EL (cell line): ENCODE data around the gene PDE3A.

ENCODE experiments used
- DNase-seq: peaks from one replicate; pipeline ENCODE4 v3.0.0-alpha.2; 2016

Gene PDE3A

GRCh38 chr12:20375560-20375959, 7.2 kb downstream of the PDE3A start:
- no peak for DNase-seq

GRCh38 chr12:20376984-20377383, 8.6 kb downstream of the PDE3A start:
- peak; percentile 33 for DNase-seq

- DNase-seq: no peak
Observed at GRCh38 chr12:20377750-20378149, 9.4 kb downstream of the PDE3A start.

DNA sequence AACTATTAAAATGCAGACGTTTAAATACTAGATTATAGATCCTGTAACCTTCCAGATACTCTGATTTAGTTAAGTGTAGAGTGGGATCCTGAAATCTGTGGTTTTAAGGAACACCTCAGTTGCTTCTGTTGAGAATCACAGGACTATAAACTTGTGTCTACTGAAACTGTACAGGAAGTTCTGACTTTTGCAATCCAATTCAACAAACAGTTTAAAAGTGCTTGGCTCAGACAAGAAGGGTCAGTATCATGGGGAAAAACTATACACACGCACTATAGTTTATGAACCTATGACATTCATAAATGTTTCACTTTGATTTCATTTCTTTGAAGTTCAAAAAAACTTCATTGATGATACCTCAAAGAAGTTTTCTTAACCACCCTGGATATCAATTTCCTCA, 13.8 kb downstream of the PDE3A start:
- DNase-seq: no peak

DNA sequence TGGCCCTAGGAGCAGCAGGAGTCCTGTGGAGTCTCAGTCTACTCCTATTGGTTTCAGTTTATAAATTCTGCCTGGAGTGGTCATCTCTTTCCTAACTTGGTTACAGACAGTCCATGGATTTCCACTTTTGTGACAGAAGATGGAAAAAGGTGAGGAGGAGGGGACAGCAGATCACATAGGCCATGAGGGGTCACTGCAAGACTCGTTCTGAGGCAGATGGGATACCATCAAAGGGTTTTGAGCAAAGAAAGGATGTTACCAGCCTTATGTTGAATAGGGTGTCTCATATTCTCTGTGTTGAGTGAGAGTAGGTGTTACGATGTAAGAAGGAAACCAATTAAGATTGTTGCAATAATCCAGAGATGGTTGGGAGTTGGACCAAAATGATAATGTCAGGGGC, 15.3 kb downstream of the PDE3A start:
- no peak for DNase-seq

GRCh38 chr12:20384836-20385235, 16.5 kb downstream of the PDE3A start:
- peak; percentile 36 for DNase-seq

DNA sequence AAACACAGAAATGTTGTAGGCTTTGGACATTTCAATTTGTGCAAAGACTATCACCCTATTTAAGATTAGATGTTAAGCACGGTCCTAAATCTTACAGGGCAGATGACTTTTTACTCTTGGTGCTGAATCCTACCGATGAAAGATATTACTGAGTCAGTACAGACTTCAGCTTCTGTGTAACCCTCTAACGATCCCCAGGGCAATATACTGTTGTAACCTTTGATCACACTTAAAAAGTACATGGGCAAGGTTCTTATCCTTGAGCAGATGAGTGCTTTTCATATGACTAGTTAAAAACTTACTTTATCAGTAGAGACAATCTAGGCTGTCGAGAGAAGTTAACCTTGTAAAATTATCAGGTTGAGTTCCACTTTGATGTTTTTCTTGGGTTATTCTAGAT, 22.5 kb downstream of the PDE3A start:
- no peak for DNase-seq

- no peak for DNase-seq
Observed at GRCh38 chr12:20392339-20392738, 24.0 kb downstream of the PDE3A start.

- DNase-seq: no peak
Observed at GRCh38 chr12:20393707-20394106, 25.4 kb downstream of the PDE3A start.

DNA sequence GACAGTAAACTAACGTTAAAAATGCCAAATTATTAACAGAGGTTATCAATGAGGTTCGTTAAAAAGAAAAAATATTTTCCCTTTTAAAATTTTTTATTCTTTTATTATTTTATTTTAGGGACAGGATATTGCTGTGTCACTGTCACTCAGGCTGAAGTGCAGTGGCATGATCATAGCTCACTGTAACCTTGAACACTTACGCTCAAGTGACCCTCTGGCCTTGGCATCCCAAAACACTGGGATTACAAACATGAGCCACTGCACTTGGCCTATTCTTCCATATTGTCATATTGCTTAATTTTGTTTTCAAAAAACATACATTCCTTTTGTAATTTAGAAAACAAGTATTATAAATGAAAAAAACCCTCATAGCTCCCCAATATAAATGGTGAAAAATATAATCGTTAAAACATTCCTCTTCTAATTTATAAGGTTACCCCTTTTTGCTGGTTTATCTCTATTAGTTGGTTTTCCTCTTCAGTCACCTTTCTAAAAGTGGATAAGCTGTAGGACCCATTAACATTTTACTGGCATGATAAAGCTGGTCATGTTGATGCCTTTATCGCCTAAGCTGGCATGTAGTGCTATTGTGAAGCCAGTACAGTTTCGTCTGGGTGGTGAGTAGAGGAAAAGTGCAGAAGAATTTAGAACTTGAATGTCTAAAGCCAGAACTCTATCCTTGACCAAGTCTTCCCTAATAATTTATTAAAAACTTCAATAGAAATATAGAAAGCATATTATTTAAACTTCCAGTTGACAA, 27.6 kb downstream of the PDE3A start:
- no peak for DNase-seq

- DNase-seq: no peak
Observed at GRCh38 chr12:20398686-20399085, 30.3 kb downstream of the PDE3A start.

DNA sequence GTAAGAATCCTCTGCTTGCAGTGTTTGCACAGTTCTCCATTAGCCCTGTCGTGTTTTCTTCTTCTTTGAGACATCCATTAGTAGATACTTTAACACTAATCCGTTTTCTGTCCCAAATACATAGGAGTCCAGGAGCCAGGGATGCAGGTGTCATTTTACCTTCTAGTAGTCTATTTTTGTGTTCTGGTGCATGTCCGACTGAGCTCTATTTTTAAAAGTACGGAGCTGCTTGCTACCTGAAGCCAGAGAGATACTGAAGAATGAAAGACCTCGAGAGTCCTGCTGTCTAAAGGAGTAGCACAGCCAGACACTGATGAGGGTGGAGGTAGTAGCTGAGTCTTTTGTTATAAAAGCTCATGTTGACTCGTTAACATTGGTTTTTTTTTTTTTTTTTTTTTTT, 31.7 kb downstream of the PDE3A start:
- DNase-seq: no peak

DNA sequence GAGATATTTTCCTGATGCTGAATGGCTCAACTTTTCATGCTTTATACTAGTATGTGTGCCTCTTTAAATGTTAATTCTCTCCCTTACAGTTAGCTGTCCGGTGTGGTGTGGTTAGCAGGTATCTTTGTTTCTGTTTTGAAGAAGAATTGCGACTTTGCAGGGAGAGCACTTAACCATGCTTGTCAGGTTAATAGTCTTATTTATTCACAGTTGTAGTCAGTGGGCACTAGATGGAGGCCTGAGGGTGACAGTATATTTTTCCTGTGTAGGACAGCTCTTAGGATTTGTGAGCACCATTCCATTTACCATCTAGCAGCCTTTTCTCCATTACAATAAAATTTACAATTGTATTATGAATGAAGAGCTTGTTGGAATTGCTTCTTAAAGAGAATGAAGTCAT, 34.9 kb downstream of the PDE3A start:
- no peak for DNase-seq

GRCh38 chr12:20404576-20405346, 36.4 kb downstream of the PDE3A start:
- DNase-seq: peak; percentile 56

DNA sequence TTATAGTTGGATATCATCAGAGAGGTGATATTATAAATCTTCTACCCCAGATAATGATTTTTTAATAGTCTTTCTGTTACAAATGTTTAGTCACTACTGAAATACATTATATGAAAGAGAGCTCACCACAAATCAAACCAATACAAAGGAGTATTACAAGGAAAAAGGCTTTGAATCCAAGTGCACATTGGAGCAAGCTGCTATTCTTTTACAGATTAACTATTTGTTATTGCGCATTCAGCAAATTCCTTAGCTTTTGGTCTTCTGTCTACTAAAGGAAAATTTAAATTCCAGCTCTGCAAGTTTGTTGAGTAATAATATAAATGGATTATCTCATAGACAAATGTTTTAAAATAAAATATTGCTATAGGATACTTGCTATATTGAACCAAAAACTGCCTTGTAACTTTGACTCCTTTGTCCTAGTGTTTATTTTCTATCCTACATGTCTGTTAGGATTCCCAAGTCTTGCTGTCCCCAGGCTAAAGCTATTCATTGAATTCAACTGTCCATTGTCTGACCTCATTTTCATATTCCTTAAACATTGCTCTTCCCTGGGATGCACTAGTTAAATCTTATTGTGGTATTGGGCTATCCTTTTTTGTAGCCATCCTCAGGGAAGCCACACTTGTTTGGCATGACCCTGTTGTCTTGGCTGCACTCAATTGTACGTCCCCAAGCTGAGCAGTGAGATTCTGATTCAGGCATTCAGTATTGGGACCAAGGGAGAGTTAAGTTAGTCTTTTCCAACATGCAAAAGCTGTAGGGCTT, 41.5 kb downstream of the PDE3A start:
- no peak for DNase-seq

DNA sequence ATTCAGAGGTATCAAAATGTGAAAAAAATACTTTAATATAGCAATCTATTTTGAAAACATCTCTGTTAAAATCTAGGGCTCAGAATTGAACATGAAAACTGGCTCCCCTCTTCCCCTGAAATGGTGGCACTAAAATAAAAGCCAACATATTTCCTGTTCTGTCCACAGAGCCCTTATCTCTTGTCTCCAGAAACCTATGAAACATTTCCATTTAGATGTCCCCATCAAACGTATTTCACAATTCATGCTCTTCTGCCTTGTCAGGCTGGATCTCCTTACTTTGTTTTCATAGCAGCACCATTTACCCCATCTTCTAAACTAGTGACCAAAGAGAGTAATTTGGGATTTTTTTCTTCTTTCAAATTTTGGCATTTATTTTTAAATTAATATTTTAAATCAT, 42.4 kb downstream of the PDE3A start:
- DNase-seq: no peak

- no peak for DNase-seq
Observed at GRCh38 chr12:20411345-20411744, 43.0 kb downstream of the PDE3A start.

- peak; percentile 8 for DNase-seq
Observed at GRCh38 chr12:20415028-20415427, 46.7 kb downstream of the PDE3A start.

- no peak for DNase-seq
Observed at GRCh38 chr12:20415641-20416040, 47.3 kb downstream of the PDE3A start.

- DNase-seq: no peak
Observed at GRCh38 chr12:20420557-20420956, 52.2 kb downstream of the PDE3A start.

GRCh38 chr12:20421421-20421820, 53.1 kb downstream of the PDE3A start:
- no peak for DNase-seq

DNA sequence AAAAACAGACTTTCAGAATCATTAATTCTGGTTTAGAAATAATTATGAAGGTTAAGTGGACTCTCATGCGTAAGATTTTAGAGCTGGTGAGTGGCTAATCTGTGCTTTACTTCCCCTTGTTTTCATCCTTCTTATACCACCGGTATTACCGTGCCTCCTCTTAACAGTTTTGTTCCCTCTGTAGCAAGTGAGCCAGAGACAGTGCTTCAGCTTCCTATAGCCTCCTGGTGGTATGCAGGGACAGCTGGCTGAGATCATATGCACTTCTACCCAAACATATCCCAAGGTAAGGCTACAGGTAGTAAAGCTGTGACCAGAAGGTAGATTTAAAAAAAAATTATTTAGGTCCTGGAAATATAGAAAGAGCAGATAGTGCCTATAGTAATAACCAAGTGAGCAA, 55.2 kb downstream of the PDE3A start:
- DNase-seq: no peak

DNA sequence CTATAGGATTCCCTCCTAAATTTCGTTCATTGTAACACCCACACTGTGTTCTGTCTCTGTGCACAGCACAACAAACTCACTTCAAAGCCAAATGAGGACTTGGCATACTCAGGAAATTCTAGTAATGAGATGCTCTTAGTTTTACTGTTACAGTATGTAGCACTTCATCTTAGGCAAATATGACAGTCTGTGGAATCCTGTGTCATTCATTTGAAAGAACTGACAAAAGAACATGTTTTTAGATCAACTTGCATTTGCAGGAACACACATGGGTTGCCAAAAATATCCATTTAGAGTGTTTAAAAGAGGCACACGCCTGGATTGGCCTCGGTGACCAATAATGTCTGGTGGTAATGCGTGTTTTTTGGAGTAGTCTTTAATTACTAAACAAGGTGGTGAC, 56.5 kb downstream of the PDE3A start:
- DNase-seq: no peak

DNA sequence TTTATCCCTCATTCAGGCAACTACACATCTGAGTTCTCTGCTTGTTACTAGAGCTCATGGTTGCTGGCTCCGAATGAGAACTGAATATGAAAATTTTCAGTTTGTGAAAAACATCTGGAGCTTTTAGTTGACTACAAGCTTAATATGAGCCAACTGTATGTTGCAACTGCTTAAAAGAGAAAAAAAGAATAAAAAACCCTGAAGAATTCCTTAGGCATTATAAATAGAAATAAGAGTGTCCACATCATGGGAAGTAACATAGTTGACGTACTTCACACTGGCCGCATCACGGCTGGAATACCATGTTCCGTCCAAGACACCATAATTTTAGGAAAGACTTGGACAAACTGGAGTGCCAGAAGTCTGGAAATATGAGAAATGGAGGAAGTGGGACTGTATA, 57.9 kb downstream of the PDE3A start:
- DNase-seq: no peak
